GM13977 (cell line): ENCODE data around the gene SPR.

ENCODE experiments used
- DNase-seq: peaks from one replicate; pipeline ENCODE4 v3.0.0; 2012; ENCODE audit warnings: low spot score
- CTCF ChIP-seq: IDR thresholded peaks from 2 replicates; pipeline ENCODE4 v1.5.1; 2012; ENCODE audit warnings: mild to moderate bottlenecking, control low read depth; ENCODE audit not compliant: insufficient read depth; ENCODE audit errors: extremely low read depth, missing control alignments
- in situ Hi-C: fragments of 300-500 bp; cut with MboI; formaldehyde crosslinking; loops from one replicate; pipeline ENCODE4 v1.12.0; 2022; ENCODE audit warnings: low sequenced_read_pairs, low pct_unique_long_range_greater_than_20kb, mixed read lengths, inconsistent platforms; ENCODE audit not compliant: unreplicated experiment

Gene SPR

GRCh38 chr2:72895154-72895553 lies 7.9 kb downstream of the SPR start:
- TF ChIP-seq CTCF: no peak
- in situ Hi-C loops: no loop called here
- DNase-seq: no peak

- no peak for TF ChIP-seq CTCF
- in situ Hi-C loops: no loop called here
- DNase-seq: no peak
Measured at GRCh38 chr2:72895759-72896281, 8.6 kb downstream of the SPR start.

GRCh38 chr2:72896446-72896845 lies 9.2 kb downstream of the SPR start:
- in situ Hi-C loops: no loop called here
- DNase-seq: no peak

GRCh38 chr2:72897785-72898584 lies 10.8 kb downstream of the SPR start:
- in situ Hi-C loops: no loop called here
- TF ChIP-seq CTCF: no peak

More at GRCh38 chr2:72896446-72896845, 9.2 kb downstream of the SPR start:
- no peak for TF ChIP-seq CTCF

GRCh38 chr2:72898585-72898906 lies 11.3 kb downstream of the SPR start:
- no peak for TF ChIP-seq CTCF
- DNase-seq: no peak
- in situ Hi-C loops: no loop called here

More at GRCh38 chr2:72897785-72898584, 10.8 kb downstream of the SPR start:
- DNase-seq: no peak

- in situ Hi-C loops: no loop called here
- no peak for TF ChIP-seq CTCF
- DNase-seq: no peak
Measured at GRCh38 chr2:72900191-72900825, 13.1 kb downstream of the SPR start.
